ENCODE data around the gene PRR23E.

DNA sequence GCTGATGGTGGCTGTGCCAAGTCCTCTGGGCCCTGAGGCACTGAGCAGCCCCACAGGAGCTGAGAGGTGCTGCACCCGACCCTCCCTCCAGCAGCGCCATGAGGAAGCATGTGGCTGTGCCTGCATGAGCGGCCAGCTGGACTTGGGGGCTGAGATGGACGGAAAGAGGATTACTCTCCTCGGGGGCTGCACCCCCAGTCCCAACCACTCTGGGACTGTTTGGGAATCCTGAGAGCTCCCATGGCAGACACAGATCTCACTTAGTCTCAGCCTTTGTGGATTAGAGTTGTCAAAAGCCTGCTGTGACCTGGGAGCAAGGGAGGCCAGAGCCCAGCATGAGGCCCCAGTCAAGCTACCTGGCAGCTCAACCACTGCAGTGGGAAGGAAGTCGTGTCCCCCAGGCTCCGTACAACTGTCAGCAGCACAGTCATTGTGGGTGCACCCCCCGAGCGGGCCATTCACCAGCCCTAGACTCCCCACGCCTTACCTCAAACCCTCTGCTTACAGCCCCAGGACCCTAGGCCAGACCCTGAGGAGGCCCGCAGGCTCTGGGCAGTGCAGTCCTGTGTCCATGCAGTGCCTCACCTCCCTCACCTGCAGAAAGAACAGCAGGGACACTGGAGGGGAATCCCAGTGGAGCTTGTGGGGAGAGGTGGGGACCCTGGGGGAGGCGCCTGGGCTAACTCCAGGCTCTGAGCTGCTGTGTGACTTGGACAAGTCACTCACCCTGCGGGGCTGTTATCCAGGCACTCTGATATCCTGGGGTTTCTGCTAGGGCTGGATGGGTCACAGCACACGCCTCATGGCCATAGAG is 17.1 kb downstream of the PRR23E start:
- TF ChIP-seq POLR2AphosphoS5 (IDR thresholded peaks at IDR 0.05) (no peak), SMC3 (conservative IDR thresholded peaks at IDR 0.05; ENCODE audit: poor library complexity) (no peak), EZH2 (IDR thresholded peaks at IDR 0.05; ENCODE audit: borderline replicate concordance, insufficient read depth, low read length, poor library complexity, severe bottlenecking) (no peak), TAF1 (IDR thresholded peaks at IDR 0.05; ENCODE audit: low read depth) (no peak), RAD21 (conservative IDR thresholded peaks at IDR 0.05) (no peak), MXI1 (conservative IDR thresholded peaks at IDR 0.05; ENCODE audit: poor library complexity, severe bottlenecking) (no peak), EP300 (conservative IDR thresholded peaks at IDR 0.05; ENCODE audit: poor library complexity, severe bottlenecking) (no peak)
- TF ChIP-seq, protein P1, sequence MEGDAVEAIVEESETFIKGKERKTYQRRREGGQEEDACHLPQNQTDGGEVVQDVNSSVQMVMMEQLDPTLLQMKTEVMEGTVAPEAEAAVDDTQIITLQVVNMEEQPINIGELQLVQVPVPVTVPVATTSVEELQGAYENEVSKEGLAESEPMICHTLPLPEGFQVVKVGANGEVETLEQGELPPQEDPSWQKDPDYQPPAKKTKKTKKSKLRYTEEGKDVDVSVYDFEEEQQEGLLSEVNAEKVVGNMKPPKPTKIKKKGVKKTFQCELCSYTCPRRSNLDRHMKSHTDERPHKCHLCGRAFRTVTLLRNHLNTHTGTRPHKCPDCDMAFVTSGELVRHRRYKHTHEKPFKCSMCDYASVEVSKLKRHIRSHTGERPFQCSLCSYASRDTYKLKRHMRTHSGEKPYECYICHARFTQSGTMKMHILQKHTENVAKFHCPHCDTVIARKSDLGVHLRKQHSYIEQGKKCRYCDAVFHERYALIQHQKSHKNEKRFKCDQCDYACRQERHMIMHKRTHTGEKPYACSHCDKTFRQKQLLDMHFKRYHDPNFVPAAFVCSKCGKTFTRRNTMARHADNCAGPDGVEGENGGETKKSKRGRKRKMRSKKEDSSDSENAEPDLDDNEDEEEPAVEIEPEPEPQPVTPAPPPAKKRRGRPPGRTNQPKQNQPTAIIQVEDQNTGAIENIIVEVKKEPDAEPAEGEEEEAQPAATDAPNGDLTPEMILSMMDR (IDR thresholded peaks at IDR 0.05; ENCODE audit: poor library complexity, severe bottlenecking): no peak
- TF ChIP-seq, protein P2, sequence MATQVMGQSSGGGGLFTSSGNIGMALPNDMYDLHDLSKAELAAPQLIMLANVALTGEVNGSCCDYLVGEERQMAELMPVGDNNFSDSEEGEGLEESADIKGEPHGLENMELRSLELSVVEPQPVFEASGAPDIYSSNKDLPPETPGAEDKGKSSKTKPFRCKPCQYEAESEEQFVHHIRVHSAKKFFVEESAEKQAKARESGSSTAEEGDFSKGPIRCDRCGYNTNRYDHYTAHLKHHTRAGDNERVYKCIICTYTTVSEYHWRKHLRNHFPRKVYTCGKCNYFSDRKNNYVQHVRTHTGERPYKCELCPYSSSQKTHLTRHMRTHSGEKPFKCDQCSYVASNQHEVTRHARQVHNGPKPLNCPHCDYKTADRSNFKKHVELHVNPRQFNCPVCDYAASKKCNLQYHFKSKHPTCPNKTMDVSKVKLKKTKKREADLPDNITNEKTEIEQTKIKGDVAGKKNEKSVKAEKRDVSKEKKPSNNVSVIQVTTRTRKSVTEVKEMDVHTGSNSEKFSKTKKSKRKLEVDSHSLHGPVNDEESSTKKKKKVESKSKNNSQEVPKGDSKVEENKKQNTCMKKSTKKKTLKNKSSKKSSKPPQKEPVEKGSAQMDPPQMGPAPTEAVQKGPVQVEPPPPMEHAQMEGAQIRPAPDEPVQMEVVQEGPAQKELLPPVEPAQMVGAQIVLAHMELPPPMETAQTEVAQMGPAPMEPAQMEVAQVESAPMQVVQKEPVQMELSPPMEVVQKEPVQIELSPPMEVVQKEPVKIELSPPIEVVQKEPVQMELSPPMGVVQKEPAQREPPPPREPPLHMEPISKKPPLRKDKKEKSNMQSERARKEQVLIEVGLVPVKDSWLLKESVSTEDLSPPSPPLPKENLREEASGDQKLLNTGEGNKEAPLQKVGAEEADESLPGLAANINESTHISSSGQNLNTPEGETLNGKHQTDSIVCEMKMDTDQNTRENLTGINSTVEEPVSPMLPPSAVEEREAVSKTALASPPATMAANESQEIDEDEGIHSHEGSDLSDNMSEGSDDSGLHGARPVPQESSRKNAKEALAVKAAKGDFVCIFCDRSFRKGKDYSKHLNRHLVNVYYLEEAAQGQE (IDR thresholded peaks at IDR 0.05; ENCODE audit: borderline replicate concordance): no peak
